RKO (cell line): ENCODE measurements around the gene CARF.
A peak's percentile ranks its signal among the peaks of the same experiment; 100 is the strongest.
"Not testable (repeated sequence)": the region's sequence is repeated elsewhere in the genome, so short reads cannot be mapped to it uniquely, and the experiment has no call there.

Source experiments
- DNase-seq: peaks from one replicate; pipeline ENCODE4 v3.0.0-alpha.2; 2016; ENCODE audit warnings: low spot score

Gene CARF

DNA sequence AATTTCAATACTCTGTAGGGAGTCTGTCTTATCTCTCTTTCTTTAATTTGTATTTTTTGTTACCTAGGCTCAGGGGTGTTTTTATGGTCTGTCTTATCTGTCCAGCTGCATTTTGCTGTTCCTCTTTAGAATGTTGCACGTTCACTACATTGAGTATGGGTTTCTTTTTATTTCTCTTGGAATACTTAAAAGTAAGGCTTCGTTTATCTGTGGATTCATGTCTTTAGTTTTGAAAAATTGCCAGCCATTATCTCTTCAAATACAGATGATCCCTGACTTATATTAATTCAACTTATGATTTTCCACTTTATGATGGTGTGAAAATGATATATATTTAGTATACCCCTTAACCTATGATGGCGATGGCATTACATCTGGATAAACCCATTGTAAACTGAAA is 26.9 kb downstream of the CARF start:
- DNase-seq: no peak

DNA sequence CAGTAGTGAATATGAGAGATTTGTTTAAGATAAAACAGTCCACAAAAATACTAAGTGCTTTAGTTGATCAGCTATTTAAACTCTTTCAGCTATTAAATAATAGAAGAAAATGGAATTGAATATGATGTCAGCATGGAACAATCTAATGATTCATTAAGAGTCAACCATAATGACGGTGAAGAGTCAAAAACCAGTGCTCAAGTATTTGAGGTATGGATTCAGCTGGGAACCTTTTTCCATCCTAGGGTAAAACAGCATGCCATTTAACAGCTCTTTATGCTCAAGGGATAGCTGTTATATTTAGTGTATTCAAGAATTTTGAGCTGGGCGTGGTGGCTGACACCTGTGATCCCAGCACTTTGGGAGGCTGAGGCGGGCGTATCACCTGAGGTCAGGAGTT is 29.7 kb downstream of the CARF start:
- DNase-seq: peak; percentile 42

DNA sequence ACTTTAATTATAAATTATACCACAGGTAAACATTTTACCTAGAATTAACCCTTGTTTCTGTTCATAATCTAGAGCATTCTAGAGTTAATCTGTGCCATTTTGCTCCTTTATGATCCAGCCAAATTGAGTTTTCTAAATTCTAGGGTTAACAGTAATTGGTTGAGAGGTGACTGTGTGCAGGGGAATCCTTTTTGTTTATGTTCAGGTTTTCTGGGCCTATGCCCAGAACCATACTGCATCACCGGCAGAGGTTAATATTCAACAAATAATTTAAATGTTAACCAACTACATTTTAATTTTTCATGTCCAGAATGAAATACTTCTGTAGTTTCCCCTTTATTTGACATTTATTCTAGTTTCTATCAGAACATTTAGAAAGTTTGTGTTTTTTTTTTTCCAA is 32.3 kb downstream of the CARF start:
- DNase-seq: no peak

DNA sequence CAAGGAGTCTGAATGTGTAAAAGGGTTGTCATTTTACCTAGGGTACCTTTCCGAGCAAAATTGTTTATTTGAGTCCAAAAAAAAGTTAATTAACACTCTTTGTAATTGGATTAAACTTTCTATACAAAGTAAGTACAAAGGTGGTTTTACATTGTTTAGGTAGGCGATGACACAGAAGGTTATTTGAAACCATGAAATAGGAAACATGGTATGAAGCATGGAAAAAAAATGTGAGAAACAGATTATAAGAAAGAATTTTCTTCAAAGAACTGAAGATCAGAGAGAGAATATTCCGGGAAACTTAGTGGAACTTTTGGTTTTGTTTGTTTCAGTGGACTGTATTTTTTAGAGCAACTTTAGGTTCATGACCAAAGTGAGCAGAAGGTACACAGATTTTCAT is 32.7 kb downstream of the CARF start:
- DNase-seq: no peak

DNA sequence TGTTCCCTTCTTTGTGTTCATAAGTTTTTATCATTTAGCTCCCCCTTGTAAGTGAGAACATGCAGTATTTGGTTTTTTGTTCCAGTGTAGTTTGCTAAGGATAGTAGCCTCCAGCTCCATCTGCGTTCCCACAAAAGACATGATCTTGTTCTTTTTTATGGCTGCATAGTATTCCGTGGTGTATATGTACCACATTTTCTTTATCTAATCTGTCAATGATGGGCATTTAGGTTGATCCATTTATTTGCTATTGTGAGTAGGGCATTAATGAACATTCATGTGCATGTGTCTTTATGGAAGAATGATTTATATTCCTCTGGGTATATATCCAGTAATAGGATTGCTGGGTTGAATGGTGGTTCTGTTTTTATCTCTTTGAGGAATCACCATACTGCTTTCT is 33.4 kb downstream of the CARF start:
- DNase-seq: no peak

DNA sequence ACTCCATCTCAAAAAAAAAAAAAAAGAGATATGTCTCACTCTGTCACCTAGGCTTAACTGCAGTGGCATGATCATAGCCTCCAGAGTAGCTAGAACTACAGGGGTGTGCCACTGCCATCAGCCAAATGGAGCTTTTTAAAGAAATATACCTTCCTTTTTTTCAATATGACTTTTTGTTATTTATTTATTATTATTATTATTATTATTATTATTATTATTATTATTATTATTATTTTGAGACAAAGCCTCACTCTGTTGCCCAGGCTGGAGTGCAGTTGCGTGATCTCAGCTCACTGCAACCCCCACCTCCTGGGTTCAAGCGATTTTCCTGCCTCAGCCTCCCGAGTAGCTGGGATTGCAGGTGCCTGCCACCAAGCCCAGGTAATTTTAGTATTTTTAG is 37.3 kb downstream of the CARF start:
- DNase-seq: not testable (repeated sequence)

DNA sequence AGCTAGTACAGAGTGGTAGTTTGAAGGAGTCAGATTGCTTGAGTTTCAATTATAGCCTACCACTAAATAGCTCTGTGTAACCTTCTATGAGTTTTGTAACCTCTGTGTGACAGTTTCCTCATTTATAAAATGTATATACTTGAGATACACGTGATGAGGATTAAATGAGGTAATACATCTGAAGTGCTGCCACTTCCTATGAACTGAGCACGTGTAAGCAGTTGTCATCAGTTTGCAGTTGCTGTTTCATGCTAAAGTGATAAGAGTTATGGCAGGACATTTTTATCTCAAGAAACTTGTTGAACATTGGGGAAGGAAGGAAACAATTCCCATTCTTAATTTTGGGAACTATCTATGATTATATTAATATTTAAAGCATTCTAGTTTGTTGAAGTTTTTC is 38.5 kb downstream of the CARF start:
- DNase-seq: peak; percentile 43

DNA sequence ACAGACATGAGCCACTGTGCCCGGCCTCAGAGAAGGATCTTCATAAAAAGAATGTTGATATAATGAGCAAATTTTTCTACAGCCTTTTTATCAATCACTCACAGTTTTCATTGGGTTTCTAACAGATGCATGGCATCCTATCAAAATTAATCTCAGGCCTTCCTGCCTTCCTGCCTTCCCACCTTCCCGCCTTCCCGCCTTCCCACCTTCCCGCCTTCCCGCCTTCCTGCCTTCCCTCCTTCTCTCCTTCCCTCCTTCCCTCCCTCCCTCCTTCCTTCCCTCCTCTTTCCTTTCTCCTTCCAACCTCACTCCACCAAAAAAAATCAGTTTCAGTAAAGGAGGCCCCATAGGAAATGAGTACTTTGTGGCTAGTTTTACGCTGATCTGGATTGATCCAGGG is 48.4 kb downstream of the CARF start:
- DNase-seq: no peak

DNA sequence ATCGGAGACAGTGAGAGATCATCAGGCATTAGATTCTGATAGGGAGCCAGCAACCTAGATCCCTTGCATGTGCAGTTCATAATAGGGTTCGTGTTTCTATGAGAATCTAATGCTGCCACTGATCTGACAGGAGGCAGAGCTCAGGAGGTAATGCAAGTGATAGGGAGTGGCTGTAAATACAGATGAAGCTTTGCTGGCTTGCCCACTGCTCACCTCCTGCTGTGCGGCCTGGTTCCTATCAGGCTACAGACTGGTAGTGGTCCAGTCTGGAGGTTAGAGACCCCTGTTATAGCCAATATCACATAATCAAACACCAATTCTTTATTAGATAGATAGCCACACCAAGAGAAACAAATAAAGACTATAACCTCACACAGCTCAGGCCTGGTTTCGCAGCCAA is 51.6 kb downstream of the CARF start:
- DNase-seq: no peak

DNA sequence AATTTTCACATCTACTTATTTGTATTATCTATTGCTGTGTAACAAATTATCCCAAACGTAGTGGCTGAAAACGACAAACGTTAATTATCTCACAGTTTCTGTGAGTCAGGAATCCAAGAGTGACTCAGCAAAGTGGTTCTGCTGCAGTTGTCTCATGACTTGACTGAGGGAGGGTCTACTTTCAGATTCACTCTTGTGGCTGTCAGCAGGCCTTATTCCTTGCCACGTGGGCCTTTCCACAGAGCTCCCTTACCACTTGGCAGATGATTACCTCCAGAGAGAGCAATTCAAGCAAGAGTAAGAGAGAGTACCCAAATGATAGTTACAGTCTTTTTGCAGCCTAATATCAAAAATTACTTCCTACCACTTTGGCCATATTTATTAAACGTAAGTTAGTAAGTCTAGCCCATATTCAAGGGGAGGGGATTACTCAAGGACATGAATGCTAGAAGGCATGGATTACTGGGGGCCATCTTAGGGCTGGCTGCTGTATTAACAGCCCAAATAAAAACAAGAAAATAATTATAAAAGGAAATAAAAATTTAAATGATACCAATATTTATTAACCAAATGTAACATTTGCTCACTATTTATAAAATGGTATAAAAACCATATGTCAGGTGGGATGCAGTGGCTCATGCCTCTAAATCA is 53.9 kb downstream of the CARF start:
- DNase-seq: peak; percentile 63

DNA sequence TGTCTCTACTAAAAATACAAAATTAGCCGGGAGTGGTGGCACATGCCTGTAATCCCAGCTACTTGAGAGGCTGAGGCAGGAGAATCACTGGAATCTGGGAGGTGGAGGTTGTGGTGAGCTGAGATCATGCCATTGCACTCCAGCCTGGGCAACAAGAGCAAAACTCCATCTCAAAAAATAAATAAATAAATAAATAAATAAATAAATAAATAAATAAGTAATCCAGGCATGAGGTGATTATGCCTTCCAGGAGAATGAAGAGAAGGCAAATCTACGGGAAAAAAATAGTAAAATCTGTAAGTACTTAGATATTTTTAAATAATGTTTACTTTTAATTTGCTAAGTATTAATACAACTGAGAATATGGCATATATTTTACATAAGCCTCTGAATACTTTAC is 57.3 kb downstream of the CARF start:
- not testable (repeated sequence) for DNase-seq

DNA sequence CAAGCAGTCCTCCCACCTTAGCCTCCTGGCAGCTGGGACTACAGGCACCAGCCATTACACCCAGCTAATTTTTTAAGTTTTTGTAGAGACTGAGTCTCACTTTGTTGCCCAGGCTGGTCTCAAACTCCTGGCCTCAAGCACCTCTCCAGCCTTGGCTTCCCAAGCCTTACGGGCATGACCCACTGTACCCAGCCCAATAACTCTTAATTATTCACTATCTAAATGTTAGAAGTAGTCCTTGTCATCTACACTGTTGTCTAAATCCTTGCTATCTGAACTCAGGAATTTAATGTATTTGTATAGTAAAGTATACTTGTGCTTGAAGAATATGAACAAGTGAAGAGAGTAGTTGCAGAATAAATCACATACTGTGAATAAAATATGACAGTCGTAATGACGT is 64.7 kb downstream of the CARF start:
- no peak for DNase-seq

DNA sequence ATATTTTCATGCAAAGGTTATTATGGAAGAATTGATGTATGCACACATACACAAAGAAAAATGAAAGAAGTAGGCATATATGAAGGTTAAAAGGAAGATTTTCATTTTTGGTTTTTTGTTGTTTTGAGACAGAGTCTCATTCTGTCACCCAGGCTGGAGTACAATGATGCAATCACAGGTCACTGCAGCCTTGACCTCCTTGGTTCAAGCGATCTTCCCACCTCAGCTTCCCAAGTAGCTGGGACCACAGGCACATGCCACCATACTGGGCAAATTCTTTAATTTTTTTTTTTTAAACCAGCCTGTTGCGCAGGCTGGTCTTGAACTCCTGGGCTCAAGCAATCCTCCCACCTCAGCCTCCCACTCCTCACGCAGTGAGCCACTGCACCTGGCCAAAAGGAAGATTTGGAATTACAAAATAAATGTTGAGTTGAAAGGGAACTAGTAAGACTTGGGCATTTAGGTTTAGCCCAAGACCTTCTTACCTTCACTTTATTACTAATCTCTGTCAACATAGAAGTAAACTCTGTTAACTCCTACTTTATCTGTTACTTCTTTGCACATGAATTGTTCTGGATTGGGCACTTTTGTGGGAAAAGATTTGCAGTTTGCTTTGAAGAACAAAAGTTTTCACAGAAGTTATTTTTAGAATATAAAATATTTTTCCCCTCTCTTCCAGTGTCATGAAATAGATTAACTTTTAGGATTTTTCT is 70.9 kb downstream of the CARF start:
- DNase-seq: no peak

DNA sequence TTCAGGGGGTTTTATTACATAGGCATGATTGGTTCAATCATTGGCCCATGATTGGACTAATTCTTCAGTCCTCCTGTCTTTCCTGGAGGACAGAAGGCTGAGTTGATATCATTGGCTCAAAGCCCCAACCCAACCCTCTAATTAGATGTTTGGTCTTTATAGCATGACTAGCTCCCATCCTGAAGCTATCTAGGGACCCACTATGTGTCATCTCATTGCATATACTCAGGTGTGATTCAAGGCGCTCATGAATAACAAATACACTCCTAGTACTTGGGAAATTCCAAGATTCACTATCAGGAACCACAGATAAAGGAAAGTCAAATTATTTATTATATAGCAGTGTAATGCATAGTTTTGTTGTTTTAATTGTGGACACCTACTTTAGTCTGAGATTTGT is 77.7 kb downstream of the CARF start:
- no peak for DNase-seq

DNA sequence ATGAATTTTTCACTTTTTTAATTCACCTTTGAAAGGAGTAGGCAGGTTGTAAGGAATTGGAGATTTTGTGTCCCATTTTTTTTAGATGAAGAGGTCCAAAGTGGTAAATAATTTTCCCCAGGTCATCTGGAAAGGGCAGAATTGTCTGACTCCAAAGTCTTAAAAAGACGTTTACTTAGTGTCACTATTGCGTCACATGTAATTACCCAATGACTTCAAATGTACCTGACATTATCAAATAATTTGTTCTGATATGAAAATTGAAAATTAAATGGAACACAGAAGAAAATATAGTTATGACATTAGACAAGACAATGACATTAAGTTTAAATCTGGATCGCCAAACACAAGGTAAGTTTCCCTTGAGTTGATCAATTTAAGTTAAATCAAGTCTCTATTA is 78.4 kb downstream of the CARF start:
- no peak for DNase-seq

DNA sequence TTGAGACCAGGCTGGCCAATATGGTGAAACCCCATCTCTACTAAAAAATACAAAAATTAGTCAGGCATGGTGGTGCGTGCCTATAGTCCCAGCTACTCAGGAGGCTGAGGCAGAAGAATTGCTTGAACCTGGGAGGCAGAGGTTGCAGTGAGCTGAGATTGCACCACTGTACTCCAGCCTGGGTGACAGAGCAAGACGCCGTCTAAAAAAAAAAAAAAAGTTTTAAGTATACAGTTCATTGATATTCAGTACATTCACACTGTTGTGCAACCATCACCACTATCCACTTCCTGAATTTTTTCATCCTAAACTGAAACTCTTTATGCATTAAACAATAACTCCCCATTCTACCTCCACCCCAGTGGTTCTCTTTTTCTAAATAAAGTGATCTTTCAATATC is 85.0 kb downstream of the CARF start:
- DNase-seq: not testable (repeated sequence)

DNA sequence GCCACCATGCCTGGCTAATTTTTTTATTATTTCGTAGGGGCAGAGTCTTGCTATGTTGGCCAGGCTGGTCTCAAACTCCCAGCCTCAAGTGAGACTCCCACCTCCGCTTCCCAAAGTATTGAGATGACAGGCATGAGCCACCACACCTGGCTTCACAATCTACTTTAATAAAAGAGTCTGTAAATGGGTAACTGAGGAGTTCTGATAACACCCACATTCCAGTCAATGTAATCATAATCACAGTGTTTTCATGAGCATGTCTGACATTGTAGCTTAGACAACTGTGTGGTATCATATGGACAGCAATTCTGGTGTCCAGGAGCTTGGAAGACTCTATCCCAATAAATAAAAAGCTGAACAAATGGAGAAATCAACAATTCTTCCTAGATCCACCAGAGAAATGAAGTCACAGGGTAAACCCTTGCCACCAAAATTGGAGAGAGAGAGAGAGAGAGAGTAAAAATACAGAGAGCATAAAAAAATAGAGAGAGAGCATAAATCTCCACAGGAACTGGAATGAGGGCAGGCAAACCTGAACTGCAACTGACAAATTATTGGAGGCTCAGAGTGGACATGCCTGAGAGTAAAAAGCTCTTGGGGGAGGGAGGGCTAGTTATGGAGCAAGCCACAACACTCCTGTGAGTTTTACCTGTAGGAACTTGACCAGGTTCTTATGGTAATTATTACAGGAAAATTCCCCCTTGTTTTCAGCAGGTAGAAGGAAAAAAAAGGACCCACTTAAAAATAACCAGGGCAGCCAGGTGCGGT is 90.2 kb downstream of the CARF start:
- no peak for DNase-seq

DNA sequence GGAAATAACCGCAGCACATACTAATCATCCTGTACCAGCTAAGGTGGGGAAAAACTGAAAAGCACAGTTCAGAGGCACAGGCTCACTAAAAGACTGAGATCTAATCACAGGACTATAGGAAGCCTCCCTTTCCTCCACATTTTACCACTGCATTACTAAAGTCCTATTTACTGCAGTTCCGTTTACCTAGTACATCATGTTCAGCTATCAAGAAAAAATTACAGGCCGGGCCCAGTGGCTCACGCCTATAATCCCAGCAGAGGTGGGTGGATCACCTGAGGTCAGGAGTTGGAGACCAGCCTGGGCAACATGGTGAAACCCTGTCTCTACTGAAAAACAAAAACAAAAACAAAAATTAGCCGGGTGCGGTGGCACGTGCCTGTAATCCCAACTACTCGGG is 91.6 kb downstream of the CARF start:
- DNase-seq: no peak

DNA sequence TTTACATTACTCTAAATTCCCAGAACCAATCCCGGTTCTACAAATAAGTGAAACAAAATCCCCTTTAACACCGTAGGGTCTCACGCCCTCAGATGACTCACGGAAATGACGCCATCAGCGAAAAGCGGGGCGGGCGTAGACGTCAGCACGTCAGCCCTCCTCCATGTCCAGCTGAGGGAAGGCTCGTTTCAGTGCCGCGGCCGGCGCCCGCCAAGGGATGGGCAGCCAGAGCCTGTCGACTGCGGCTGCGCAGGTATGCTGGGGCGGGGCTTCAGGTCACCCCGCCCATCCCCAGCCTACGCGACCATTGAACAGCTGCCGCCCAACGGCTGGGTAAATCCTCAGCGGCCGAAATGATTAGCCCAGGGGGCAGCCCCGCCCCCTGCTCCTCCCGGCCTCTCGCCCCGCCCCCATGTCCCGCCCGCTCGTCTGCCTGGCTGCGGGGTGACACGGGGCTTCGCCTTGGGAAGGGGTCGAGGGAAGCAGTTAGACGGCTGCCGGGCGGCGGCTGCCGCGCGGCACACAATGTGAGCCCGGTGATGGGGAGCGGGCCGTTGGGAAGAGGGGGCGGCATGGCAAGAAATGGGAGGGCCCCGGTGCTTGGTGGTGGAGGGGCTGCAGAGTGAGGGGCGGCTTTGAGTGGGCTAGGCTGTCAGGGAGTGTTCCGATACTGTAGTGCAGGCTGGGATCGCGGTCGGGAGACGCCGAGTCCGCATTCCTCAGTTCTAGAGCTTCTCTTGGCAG is 102.6 kb downstream of the CARF start, which contains the start of gene NBEAL1:
Gene NBEAL1, plus strand, starts transcription at position 420 of the 744 bp plus-strand sequence. CDS start 1,510 bp downstream, outside the sequence.
- DNase-seq: peak; percentile 95

DNA sequence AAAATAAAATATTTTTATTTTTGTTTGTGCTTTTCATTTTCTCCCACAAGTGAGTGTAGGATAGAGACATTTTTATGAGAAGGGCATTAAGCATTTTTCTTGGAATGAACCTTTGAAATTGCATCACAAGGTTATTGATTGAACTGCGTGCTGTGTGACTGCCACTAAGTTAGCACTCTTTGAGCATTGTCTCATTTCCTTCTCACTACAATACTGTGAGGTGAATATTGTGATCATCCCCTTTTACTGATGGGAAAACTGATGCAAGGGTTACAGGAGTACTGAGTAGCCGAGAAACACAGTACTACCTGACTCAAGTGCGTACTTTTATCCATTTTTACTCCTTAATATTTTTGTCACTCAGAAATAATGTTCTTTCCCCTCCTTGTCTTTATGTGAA is 104.6 kb downstream of the CARF start:
- DNase-seq: no peak

DNA sequence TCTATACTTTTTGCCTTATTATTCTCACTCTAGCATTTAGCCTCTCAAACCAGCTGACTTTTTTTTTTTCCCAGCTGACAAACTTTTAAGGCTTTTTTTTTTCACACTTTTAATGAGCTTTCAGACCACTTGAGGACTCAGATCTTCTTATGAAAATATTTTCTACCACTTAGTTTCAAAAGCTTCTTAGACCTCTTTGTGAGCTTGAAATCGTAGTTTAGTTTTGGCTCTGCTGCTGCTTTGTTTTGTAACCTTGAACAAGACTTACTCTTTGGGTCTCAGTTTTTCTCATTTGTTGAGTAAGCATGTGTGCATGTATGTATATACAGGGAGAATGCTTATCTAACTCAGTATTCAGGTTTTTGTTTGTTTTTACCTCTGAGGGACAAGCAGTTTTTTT is 106.1 kb downstream of the CARF start:
- DNase-seq: peak; percentile 20

DNA sequence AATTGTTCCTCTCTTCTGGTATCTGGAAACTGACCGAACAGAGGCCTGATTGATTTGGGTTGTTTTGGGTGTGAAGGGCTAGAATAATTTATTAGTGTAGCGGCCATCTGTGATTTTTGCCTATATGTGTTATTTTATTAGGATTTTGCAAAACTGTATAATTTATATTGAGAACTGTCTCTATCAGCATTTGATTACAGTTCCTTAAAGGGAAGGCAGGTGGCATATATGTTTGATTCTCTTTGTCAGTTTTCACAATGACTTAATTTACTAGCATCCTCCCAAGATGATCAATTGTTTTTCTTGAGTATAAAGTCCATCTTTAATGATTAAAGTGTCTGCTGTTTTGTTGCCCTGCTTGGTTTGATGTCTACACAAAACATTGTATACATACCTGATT is 107.1 kb downstream of the CARF start:
- DNase-seq: no peak
